ENCODE results near the gene KRT82. TPM values are rescaled to one million over a fixed set of nuclear protein-coding genes. Genes with fewer than 3 reads are reported as not detected.

Gene KRT82
- total and polyA plus RNA-seq, 2 of the 8 experiments (the other 6 are each of a cell fraction or from before 2014, with no cell fraction given), result not detected

DNA sequence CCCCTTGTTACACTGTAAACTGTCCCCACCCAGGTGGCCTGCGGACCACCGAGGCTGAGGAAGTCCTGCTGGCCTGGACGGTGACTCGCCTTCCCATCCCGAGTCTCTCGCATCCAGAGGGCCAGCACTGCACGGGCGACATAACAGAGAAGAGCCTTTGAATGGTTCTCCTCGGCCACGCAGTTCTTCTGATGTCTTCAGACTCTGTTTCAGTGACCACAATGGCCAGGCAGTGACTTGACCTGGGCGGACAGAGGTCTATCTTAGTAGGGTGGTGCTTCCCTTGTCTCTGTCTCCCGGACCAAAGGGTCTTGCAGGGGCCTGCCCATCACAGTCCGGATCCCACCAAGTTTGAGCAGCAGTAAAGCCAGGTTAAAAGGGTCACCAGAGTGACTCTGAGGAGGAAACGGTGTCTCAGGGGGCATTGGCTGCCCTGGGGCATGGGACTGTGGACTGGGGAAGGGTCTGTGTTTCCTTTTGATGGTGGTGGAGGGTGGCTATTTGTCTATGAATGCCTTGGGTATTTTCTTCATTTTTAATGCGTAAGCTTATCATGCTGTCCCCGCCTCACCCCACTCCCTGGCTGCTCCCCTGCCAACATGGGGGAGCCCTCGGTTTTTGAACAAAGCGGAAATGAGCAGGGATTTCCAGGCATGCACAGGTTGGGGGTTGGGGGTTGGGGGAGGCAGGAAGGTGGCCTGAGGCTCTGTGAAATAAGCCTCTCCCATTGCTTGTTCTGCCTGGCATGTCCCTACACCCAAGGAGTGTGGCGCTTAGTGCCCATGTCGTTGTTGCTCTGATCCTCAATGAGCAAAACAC, 49.2 kb downstream of the KRT82 start (continued):
- no peak for TF ChIP-seq MAFK (IDR thresholded peaks at IDR 0.05; ENCODE audit: low read depth, low read length)
